Fibroblast of lung (primary cell): ENCODE results near the gene THRB. TPM values are rescaled to one million over a fixed set of nuclear protein-coding genes. Genes with fewer than 3 reads are reported as not detected.
A peak's percentile ranks its signal among the peaks of the same experiment; 100 is the strongest.

Source experiments
- DNase-seq, 2 donors: peaks; one replicate each; pipeline versions ENCODE4 v3.0.0 to v3.0.0-alpha.2; 2010; ENCODE audit warnings: low read depth in 2 of 2
- H2AFZ ChIP-seq: 2 replicates; pipeline ENCODE4 v1.5.1; 2012; ENCODE audit warnings: low read length, control low read depth, inconsistent platforms
- H3K27ac ChIP-seq: 2 replicates; pipeline ENCODE4 v1.5.1; 2011; ENCODE audit warnings: low read length, control low read depth; ENCODE audit not compliant: insufficient read depth
- H3K27me3 ChIP-seq: 2 replicates; pipeline ENCODE4 v1.5.1; 2011; ENCODE audit warnings: mild to moderate bottlenecking, low read length; ENCODE audit not compliant: control insufficient read depth, insufficient read depth
- H3K36me3 ChIP-seq: 2 replicates; pipeline ENCODE4 v1.5.1; 2011; ENCODE audit warnings: low read length; ENCODE audit not compliant: control insufficient read depth, insufficient read depth
- H3K4me1 ChIP-seq: 2 replicates; pipeline ENCODE4 v1.5.1; 2011; ENCODE audit warnings: low read length; ENCODE audit not compliant: control insufficient read depth, insufficient read depth; ENCODE audit errors: extremely low read depth
- H3K4me2 ChIP-seq: 2 replicates; pipeline ENCODE4 v1.5.1; 2011; ENCODE audit warnings: low read length, control low read depth; ENCODE audit not compliant: insufficient read depth; ENCODE audit errors: extremely low read depth
- H3K4me3 ChIP-seq, 4 experiments: fragments of 200-600 bp in 1 of 4; sonication (generic) in 1 of 4; replicated peaks in 1 of 4; 2 replicates each; pipeline ENCODE4 v1.5.1; 2011 to 2016; ENCODE audit warnings: low read length in 4 of 4, low read depth in 3 of 4, mild to moderate bottlenecking in 3 of 4, control low read depth in 2 of 4, inconsistent platforms in 1 of 4, mixed read lengths in 1 of 4; ENCODE audit not compliant: insufficient read depth in 1 of 4; ENCODE audit errors: control extremely low read depth in 1 of 4
- H3K79me2 ChIP-seq: 2 replicates; pipeline ENCODE4 v1.5.1; 2012; ENCODE audit warnings: mild to moderate bottlenecking, low read length, inconsistent platforms; ENCODE audit not compliant: control insufficient read depth, insufficient read depth
- H3K9ac ChIP-seq: 2 replicates; pipeline ENCODE4 v1.5.1; 2011; ENCODE audit warnings: mild to moderate bottlenecking, low read length, control low read depth; ENCODE audit not compliant: insufficient read depth
- H3K9me3 ChIP-seq: 2 replicates; pipeline ENCODE4 v1.5.1; 2012; ENCODE audit warnings: low read depth, low read length; ENCODE audit not compliant: control insufficient read depth, insufficient read depth
- H4K20me1 ChIP-seq: 2 replicates; pipeline ENCODE4 v1.5.1; 2011; ENCODE audit warnings: low read length; ENCODE audit not compliant: control insufficient read depth, insufficient read depth; ENCODE audit errors: extremely low read depth
- CTCF ChIP-seq, 2 donors: IDR thresholded peaks in 1 of 2; conservative IDR thresholded peaks in 1 of 2; 1 replicate in 1 of 2; 2 replicates in 1 of 2; pipeline ENCODE4 v1.5.1; 2011 to 2012; ENCODE audit warnings: low read length in 2 of 2, control low read depth in 1 of 2, inconsistent platforms in 1 of 2, low read depth in 1 of 2, mild to moderate bottlenecking in 1 of 2
- EZH2 ChIP-seq: IDR thresholded peaks from 2 replicates; pipeline ENCODE4 v1.5.1; 2012; ENCODE audit warnings: low read length, control low read depth, mild to moderate bottlenecking; ENCODE audit errors: missing control alignments
- polyA plus RNA-seq, 2 donors: library from polyadenylated mRNA; depleted of rRNA in 1 of 2; stranded (reverse) in 1 of 2; unstranded in 1 of 2; fragments of >200 nt; gene quantifications; 2 replicates each; pipeline ENCODE4 v1.2.1, GENCODE V29; 2011 to 2012; ENCODE audit warnings: missing spikeins in 1 of 2
- total RNA-seq: library from RNA; depleted of rRNA; stranded (reverse); fragments of >200 nt; gene quantifications from 2 replicates; pipeline ENCODE4 v1.2.1, GENCODE V29; 2014

THRB gene
- total and polyA plus RNA-seq, 2 donors (not counting 1 experiment from before 2014, with no cell fraction given): 4.2 to 7.4 TPM

- no peaks in the 10 kb centered on the region for H3K27me3 ChIP-seq
- H3K4me3 ChIP-seq: no peak overlapping the region
- H3K27ac ChIP-seq: no peak overlapping the region
- H4K20me1 ChIP-seq: no peaks in the 10 kb centered on the region
- H3K79me2 ChIP-seq: no peaks in the 10 kb centered on the region
- TF ChIP-seq CTCF (conservative IDR thresholded peaks at IDR 0.05 in 1 of 2, IDR thresholded peaks at IDR 0.05 in 1 of 2; ENCODE audit: low read depth in 1 of 2, low read length in 2 of 2) (no peak), EZH2 (no peak)
- H3K9me3 ChIP-seq: no peaks in the 10 kb centered on the region
- H3K9ac ChIP-seq: no peak overlapping the region
- H3K36me3 ChIP-seq: no peaks in the 10 kb centered on the region
- H3K4me1 ChIP-seq: peaks cover 3% of the 10 kb centered on the region
- H3K4me2 ChIP-seq: no peak overlapping the region
- no peak overlapping the region for H2AFZ ChIP-seq
- no peak for DNase-seq
These were observed 377.1 kb downstream of the THRB start for GRCh38 chr3:24117508-24117907.

- H3K27me3 ChIP-seq: no peaks in the 10 kb centered on the region
These were observed 382.9 kb downstream of the THRB start for GRCh38 chr3:24111711-24112110.

GRCh38 chr3:24110051-24110450 lies 384.6 kb downstream of the THRB start:
- no peak overlapping the region for H3K4me3 ChIP-seq
- no peaks in the 10 kb centered on the region for H3K79me2 ChIP-seq
- H3K27me3 ChIP-seq: no peaks in the 10 kb centered on the region
- H3K4me2 ChIP-seq: no peak overlapping the region
- H2AFZ ChIP-seq: no peak overlapping the region
- no peak overlapping the region for H3K9ac ChIP-seq
- no peak overlapping the region for H3K27ac ChIP-seq
- no peaks in the 10 kb centered on the region for H3K9me3 ChIP-seq
- H3K4me1 ChIP-seq: no peaks in the 10 kb centered on the region
- no peaks in the 10 kb centered on the region for H3K36me3 ChIP-seq
- no peak for TF ChIP-seq CTCF (conservative IDR thresholded peaks at IDR 0.05 in 1 of 2, IDR thresholded peaks at IDR 0.05 in 1 of 2; ENCODE audit: low read depth in 1 of 2, low read length in 2 of 2)
- no peak for TF ChIP-seq EZH2
- peak in 1 of 2 donors; percentile 58 for DNase-seq
- no peaks in the 10 kb centered on the region for H4K20me1 ChIP-seq

More at GRCh38 chr3:24111711-24112110, 382.9 kb downstream of the THRB start:
- Histone ChIP-seq H4K20me1 (no peaks in the 10 kb centered on the region), H3K4me1 (no peaks in the 10 kb centered on the region), H3K4me3 (no peak overlapping the region), H3K9me3 (no peaks in the 10 kb centered on the region), H2AFZ (no peak overlapping the region), H3K4me2 (no peak overlapping the region), H3K79me2 (no peaks in the 10 kb centered on the region), H3K27ac (no peak overlapping the region), H3K9ac (no peak overlapping the region), H3K36me3 (no peaks in the 10 kb centered on the region)
- TF ChIP-seq CTCF (conservative IDR thresholded peaks at IDR 0.05 in 1 of 2, IDR thresholded peaks at IDR 0.05 in 1 of 2; ENCODE audit: low read depth in 1 of 2, low read length in 2 of 2) (no peak), EZH2 (no peak)
- no peak for DNase-seq
